HG03095 (cell line): ENCODE results near the gene ATG9A.

ENCODE experiments used
- ATAC-seq: cut with Tn5 transposase; IDR thresholded peaks from one replicate; pipeline ENCODE4 v1.9.1; 2021; ENCODE audit warnings: moderate library complexity; ENCODE audit not compliant: unreplicated experiment

Gene ATG9A

DNA sequence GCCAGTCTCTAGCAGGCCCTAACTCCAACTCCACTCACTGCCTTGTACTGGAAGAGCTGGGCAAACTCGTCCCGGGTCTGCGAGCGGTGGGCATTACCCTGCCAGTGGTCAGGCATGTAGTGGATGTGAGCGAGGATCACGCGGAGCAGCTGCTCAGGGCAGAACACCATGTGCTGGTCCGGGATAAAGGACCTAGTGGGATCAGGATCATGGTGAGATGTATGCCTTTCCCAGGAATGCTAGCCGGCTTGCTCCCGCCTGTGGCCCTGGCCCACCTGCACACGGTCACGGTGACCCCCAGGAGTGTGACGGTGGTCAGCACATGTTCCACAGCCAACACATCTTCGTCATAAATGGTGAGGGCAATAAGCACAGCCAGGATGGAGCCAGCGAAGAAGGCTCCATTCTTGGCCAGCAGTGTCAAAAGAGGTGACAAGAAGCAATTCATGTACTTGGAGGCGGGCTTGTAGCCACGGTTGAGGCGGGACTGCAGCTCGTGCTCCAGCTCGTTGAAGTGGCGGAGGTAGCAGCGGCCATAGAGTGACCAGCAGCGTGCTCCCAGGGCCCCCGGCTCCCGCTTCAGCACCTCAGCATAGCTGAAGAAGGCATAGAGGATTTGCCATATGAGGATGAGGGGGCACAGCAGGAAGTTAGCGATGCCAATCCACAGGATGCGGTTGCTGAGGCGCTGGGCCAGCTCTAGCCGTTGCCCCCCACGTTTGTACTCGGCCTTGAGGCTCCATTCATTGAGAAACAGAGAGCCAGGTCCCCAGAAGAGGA is 5.4 kb downstream of the ATG9A start:
- no peak for ATAC-seq

DNA sequence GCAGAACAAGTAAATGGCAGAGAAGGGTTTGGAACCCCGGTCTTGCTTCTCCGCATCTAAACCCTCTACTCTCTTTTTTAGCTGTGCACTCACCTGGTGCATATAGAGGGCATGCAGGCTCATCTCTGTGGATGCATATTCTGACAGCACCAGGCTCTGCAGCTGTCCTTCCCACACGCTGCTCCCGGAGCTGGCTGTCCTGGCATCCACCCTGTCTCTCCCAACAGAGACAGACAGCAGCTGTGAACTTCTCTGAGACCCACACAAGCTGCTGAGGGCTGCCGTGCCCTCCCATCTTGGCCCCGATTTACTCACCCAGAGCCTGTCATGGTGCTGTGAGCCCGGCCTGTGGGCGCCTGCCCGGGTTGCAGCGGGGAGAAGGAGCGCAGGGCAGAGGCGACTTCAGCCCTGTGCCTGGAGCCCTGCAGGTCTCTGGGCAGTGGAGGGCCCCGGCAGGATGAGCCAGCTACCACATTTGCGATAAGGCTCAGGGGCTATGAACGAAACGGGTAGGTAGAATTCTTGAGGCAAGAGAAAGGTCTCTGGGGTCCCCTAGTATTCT is 7.4 kb downstream of the ATG9A start:
- no peak for ATAC-seq

DNA sequence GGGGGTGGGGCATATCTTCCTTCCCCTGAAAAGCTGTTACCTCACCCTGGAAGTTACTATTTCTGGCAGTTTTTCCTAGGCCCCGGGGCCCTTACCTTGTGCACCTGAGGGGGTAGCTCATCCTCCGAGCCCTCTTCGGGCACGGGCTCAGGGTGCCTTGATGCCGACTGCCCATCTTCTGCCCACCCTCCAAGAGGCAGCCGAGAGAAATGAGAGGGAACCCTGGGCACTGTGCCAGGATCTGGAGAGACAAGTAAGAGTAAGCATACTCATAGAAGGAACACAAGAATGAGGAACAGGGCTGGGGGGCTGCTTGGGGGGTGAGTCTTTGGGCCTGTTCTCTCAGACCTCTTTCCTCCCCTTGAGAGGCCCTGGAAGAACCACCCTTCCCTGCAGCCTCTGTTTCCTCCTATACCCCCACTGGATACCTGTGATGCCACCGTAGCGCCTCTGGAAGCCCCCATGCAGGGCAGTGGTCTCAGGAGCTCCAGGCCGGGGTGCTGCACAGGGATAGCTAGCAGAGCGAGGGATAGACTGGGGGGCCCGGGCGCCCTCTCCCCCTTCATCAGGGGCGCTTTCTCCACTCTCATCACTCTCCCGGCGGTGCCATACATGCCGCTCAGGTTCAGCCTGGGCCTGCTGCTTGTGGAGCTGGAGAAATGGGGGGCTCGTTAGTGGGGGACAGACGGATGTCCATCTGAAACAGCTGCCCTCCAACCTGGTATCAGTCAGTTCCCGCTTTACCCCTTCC is 8.6 kb downstream of the ATG9A start:
- ATAC-seq, result no peak

DNA sequence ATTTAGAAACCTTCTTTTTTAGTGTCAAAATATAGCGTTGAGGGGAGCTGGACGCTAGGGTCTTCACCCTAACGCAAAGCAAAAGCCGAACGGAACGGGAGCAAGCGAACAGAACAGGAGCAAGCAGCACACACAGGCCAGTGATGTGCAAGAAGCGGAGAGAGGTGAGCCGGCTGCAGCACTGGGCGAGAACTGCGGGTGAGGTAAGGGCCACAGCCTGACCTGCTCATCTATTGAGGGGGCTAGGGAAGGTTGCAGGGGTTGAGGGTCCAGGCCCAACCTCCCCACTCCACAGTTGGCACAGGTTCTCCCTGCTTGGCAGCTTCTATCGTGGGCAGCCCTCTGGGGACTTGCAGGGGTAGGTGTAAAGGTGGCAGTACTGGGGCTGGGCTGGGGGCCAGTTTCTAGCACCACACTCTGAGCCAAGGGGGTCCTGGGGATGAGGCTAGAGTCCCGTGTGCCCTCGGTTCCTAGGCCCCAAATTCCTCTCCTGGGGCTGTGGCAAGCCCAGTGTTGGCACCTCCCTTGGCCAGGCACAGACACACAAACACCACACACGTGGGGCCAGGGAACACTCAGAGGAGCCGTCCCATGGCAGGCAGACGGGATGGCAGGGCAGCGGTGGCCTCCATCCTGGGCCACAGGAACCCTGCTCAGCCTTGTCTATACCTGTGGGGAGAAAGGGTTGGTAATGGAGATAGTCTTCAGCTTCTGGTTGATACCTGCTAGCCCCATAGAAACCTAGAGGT is 9.5 kb downstream of the ATG9A start:
- ATAC-seq, result no peak

DNA sequence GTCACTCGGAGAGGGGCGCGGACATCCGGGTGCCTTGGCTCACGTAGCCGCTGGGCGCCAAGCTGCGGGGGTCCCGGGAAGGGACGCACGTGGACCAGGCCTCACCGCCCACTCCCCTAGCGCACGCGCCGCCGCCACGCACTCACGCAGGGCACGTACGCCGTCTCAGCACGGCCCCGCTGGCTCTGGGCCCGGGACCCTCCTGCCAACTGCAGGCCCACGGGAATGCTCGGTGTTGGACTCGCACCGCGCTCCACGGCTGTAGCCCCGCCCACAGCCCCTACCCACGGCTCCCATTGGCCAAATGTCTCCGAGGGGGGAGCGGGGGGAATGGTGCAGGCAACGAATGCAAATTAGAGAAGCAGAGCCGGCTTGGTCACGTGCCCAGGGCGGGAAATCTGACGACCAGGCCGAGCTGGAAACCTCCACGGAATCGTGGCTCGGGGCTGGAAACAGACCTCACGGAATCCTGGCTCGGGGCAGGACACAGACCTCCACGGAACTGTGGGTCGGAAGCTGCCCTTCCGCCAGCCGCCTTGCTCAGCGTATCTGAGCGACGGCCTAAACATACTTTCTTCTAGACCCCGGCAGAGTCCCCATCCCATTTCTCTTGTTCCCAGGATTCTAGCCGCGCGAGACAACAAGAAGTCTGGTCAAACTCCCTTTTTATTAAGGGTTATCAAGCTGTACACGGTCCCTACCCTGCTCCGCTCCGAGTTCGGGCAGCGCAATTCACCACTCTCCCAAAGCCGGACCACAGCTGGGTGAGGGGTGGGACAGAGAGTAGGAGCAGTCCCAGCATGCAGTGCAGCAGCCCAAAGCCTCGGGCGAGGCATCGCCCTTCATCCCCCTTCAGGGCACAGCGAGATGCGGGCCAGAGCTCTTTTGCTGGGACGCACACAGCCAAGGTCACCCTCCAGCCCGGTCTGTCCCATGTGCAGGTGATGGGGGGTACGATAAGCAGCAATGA is 10.4 kb downstream of the ATG9A start, which contains the start of gene ABCB6:
Gene ABCB6, minus strand, starts transcription at position 227 of the 970 bp plus-strand sequence. CDS start 285 bp downstream, outside the sequence.
- peak; percentile 77 for ATAC-seq

DNA sequence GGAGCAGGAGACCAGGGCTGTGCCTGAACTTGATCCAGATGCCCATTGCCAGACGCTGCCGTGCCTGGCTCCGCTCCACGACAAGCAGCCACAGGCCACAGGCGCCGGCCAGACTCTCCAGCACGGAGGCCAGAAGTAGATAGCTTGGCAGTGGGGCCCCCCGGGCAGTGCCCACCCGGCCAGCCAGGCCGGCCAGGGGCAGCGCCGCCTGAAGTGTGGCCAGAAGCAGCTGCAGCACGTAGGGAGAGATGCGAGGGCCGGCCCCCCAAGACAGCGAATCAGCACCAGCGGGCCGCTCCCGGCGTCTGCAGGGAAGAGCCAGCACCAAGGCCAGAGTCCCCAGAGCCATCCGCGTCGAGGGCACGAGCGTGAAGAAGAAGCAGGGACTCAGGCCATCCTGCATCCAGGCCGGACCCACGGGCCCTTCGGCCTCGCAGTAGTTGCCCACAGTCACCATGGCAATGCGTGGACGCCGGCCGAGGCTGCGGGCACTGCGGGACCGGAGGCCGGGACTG is 11.2 kb downstream of the ATG9A start:
- ATAC-seq, result peak; percentile 22

DNA sequence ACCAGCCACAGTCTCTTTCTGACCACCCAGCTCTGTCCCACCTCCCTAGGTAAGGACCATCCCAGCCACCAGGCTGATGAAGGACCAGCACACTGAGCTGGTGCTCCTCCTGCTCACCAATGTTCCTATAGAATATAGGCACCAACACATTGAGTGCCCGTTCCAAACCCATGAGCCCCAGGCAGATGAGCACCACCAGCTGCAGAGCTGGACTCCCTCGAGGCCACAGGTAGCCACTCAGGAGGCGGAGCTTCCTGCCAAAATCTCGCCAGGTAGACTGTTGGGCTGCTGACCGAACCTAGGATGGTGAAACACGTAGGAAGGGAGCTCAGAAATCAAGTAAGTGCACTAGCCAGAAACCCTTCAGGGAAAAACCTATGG is 12.9 kb downstream of the ATG9A start:
- no peak for ATAC-seq

DNA sequence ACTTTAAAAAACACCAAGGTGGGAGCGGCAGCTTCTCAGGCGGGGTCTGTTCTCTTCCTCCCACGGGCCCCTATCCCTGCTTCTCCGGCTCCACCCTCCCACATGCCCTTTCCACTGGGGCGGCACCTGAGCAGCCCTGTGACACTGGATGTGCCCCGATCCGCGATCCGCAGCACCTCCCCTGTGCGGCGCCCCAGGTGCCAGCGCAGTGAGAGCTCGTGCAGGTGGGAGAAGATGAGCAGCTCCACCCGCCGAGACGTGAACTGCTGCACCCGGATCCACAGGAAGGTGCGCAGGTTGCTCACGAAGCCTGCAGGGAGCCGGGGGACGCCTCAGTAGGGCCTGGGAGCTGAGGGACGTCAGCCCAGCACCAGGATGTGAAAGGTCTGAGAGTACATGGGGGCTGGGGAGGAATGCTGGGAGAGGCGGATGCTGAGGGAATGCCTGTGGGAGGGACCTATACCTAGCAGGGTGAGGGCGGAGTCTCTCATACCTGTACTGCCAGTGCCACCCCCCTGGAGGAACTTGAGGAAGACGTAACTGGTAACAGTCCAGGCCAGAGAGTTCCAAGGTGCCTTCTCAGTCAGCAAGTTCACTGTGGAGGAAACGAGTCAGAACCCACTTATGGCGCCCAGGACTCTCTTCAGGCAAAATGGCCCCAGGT is 13.4 kb downstream of the ATG9A start:
- ATAC-seq, result no peak

DNA sequence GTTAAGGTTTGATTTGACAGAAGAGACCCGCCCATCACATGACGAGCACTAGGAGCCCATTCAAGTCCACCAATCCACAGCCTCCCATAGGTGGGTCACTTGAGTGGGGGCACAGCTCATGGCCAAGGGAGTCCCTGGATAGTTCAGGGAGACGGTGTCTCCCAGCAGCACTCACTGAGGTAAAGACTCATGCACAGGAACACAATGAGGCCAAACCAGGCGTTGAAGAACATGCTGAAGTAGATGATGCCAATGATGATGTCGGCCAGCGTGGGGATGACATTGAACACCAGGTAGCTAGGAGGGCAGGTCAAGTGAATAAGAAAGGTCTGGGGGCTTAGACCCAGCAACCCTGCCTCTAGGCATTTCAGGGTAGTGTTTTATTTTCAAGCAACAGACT is 14.7 kb downstream of the ATG9A start:
- ATAC-seq, result no peak

DNA sequence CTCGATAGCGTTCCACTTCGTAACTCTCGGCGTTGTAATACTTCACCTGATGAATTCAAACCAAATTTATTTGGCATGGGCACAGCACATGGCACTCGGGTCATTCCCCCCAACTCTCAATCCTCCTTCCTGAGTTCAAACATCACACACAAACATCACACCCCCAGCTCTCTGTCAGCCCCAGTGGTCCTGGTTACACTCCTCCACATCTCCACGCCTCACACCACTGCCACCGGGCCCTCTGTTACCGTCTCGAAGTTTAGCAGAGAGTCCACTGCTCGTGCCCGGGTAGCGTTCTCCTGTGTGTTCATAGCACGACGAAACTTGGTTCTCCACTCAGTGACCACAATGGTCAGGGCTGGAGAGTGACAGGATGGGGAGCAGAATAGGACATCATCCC is 15.3 kb downstream of the ATG9A start:
- ATAC-seq, result no peak

DNA sequence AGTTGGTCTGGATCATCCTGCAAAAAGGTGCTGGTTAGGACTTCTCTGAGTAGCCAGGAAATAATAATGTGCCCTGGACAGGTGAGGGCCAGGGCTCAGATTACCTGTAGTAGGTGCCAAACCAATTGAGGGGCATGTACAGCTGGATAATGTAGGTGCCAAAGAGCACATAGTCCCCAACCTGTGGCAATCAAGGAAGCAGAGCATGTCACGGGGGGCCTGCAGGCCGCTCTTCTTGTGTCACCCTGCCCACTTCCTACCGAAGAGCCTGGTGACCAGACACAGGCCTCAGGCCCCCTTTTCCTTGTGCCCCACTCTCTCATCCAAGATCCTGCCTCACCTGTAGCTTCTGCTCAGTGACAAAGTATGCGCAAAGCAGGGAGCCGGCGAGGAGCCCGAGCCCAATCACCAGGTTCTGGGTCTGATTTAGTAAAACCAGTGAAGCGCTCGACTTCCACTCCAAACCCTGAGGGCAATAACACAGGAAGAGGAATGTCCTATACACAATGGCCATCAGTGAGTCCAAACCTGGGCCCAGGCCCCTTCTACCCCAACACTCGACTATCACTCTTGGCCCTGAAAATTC is 15.9 kb downstream of the ATG9A start:
- ATAC-seq, result no peak

DNA sequence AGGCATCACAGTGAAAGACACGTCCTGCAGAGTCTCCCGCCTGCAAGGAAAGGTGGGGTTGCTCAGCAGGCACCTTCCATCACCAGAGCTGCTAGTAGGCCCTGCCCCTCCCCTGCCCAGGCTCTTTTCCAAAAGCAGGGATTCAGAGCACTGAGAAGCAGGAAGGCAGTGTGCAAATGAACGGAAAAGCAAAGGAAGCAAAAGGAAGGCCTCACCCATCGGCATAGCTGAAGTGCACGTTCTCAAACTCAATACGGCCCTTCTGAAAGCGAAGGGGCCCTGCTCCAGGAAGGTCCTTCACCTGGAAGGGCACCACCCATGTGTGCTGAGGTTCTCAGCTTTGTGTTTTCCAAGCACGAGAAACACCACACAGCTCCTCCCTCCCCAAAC is 16.4 kb downstream of the ATG9A start:
- no peak for ATAC-seq

DNA sequence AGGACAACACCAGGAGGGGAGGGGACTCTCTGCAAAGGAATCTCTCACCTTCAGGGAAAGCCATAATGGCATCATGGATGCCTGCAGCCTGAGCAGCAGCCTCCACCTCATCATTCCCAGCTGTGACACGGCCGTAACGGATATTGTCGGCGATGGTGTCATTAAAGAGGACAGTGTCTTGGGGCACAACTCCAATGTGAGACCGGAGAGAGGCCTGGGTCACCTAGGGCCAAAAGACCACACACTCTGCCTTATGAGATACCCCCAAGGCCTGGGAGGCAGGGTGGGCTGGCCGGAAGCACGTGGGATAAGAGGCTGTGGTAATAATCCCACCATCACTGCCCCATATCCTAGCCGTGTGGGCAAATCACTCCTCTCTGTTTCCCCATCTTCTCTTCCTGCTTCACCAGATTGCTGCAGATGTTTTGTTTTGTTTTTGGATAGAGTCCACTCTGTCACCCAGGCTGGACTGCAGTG is 18.5 kb downstream of the ATG9A start:
- no peak for ATAC-seq

DNA sequence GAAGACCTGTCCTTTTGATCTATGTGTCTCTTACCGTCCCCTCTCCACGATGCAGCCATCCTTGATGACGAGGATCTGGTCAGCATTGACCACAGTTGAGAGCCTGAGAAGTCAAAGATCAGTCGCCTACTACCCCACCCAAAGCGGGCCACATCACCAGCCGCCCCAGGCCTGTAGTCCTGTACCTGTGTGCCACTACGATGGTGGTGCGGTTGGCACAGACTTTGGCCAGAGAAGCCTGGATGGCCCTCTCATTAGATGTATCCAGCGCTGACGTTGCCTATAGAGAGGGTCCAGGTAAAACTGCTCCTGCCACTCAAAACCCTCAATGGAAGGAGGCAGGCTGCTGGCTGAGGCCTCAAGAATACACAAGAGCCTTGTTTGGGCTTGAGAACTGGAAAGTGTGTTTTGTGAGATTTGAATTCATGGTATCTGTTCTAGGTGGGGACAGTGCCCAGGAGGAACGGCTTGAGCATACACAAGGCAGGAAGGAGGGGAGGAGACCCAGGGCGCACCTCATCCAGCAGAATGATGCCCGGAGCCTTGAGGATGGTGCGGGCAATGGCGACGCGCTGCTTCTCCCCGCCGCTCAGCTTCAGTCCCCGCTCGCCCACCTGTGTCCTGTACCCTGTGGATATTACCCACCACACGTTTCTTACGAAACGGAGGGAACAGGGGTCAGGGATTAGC is 19.1 kb downstream of the ATG9A start:
- ATAC-seq, result no peak

DNA sequence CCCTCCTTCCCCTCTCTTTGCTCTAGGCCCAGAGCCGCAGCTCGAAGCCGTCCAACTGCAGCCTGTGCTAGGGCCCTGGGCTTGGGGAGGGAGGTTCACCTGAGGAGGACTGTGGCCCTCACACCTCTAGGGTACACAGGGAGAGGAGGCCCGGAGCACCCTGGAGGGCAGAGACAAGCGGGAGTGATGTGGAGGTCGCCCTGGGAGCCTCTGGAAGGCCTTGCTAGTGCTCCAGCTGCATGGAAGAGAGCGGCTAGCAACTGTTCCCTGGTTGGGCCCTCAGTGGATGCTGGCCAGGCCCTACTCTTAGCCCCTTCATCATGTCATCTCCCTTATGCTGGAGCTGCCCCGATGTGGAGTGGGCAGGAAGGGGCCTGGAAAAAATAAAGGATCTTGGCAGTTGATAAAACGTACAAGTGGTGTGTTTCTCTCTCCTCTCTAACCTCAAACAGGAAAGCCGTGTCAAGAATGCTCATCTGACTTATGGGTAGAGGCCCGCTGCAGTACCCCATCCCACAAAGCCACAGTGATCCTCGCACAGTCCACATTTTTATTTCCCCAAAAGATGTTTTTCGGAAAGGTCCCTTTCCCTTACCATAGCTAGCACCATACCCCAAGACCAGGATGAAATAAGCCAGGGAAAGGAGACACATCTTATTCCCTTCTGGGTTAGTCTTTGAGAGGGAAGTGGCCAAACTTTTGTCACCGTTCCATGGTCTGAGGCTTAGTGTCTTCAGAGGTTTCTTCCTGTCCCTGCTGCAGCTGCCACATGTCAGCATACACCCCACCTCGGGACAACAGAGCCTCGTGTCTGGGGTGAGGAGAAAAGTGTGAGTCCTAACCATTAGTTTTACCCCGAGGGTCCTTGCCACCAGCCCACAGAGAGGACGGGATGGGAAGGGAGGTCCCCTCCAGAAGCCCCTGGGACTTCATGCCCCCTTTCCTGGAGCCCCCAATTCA is 19.9 kb downstream of the ATG9A start:
- ATAC-seq, result no peak

DNA sequence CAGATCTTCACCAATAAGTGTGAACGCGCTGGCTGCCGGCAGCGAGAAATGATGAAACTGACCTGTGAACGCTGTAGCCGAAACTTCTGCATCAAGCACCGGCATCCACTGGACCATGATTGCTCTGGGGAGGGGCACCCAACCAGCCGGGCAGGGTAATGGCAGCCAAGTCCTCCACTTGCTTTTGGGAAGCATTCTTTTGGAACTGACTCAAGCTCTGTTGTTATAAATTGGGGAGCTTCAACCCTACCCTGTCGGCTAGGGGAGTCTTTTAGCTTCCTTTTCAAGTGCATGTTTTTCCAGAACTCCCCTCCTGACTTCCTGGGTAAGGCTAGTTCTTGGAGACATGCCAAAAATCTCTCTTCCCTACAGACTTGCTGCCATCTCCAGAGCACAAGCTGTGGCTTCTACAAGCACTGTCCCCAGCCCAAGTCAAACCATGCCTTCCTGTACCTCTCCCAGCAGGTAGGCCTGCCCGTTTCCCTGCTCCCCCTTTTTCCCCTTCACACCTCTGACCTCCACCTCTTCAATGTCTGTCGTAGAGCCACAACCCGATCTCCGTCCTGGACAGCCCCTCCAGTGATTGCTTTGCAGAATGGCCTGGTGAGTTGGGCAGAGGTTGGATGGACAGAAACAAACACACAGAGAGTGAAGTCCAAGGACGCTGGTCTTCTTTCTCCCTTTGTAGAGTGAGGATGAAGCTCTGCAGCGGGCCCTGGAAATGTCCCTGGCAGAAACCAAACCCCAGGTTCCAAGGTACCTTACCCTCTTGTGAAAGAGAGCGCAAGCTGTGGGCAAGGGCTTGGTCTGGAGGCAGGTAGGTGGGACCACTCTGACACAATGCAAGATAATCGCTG is 21.3 kb downstream of the ATG9A start:
- ATAC-seq, result no peak
